Bronchial epithelial cell (primary cell): ENCODE data around the gene TFEB. TPM values are rescaled to one million over a fixed set of nuclear protein-coding genes. Genes with fewer than 3 reads are reported as not detected.

ENCODE experiments used
- DNase-seq: peaks from one replicate; pipeline ENCODE4 v3.0.0-alpha.2; 2010; ENCODE audit warnings: low read depth
- FAIRE-seq: peaks from 2 replicates; lab custom pipeline; 2011; peaks lifted over from hg19 to GRCh38; lab: Jason Lieb, UNC
- H3K27me3 ChIP-seq: 2 replicates; pipeline ENCODE4 v1.5.1; 2011; ENCODE audit warnings: low read length; ENCODE audit not compliant: control insufficient read depth, insufficient read depth
- H3K36me3 ChIP-seq: 2 replicates; pipeline ENCODE4 v1.5.1; 2011; ENCODE audit warnings: low read length; ENCODE audit not compliant: control insufficient read depth, insufficient read depth
- H3K4me3 ChIP-seq: 2 replicates; pipeline ENCODE4 v1.5.1; 2011; ENCODE audit warnings: mild to moderate bottlenecking, low read depth, low read length, control low read depth
- CTCF ChIP-seq: IDR thresholded peaks from 2 replicates; pipeline ENCODE4 v1.5.1; 2011; ENCODE audit warnings: mild to moderate bottlenecking, moderate library complexity, low read length, control low read depth, inconsistent platforms; ENCODE audit not compliant: insufficient read depth, severe bottlenecking
- total RNA-seq: library from RNA; depleted of rRNA; stranded (reverse); fragments of >200 nt; gene quantifications from 2 replicates; pipeline ENCODE4 v1.2.1, GENCODE V29; 2014

Gene TFEB
- total RNA-seq, 1 donor from 2014 or later: 6.8 TPM

DNA sequence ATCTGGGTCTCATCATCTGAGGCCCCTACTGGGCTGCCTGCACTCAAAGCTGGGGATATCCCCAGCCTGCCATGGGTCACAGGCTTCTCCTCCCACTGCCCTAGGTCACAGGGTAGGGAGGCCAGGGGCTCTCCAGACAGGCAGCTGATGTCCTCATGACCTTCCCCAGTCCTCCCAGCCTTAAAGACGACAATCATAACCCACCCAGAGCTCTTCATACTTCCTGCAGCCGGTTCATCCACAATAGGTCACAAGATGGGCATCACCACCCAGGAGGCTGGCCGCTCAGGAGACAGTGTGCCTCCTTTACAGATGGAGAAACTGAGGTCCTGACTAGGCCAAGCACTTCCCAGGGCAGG is 15.2 kb downstream of the TFEB start:
- H3K4me3 ChIP-seq: no peak overlapping the region
- H3K27me3 ChIP-seq: no peaks in the 10 kb centered on the region
- DNase-seq (no peak), FAIRE-seq (no peak)
- no peaks in the 10 kb centered on the region for H3K36me3 ChIP-seq
- no peak for TF ChIP-seq CTCF

DNA sequence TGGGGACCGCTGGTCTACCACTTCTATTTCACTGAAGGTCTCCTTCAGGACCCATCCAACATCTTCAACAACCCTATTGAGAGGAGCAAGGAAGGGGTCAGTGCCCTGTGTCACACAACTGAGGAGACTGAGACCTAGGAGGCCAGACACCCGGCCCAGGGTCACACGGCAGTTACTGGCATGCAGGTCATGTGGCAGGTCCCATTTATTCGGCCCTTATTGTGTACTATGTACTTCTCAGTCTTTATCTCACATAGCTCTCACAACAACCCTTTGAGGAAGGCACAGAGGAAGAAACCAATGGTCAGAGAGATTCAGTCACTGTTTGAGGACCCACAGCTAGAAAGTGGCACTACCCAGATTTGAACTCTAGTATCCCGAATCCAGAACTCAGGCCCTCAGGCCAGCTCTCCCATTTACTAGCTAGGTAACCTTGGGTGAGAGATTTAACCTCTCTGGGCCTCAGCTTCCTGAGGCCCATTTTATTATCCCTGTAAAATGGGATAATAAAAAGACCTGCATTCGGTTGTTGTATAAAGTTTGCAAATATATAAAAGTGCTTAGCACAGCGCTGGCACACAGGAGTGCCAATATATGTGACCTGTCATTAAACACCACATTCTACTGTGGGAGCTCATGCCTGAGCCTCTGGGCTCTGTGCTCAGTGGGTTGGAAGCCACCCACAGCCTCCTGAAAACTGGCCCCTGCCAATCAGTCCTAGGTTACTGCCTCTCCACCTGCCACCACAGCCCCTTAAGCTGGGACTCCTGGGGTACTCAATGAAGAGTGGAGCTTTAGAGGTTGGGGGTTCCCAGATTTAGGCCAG is 15.8 kb downstream of the TFEB start:
- DNase-seq: no peak
- Histone ChIP-seq H3K4me3 (no peak overlapping the region), H3K27me3 (no peaks in the 10 kb centered on the region), H3K36me3 (no peaks in the 10 kb centered on the region)
- FAIRE-seq: no peak
- no peak for TF ChIP-seq CTCF

- H3K36me3 ChIP-seq: peaks cover 2% of the 10 kb centered on the region
- H3K27me3 ChIP-seq: no peaks in the 10 kb centered on the region
- no peak for TF ChIP-seq CTCF
- DNase-seq (no peak), FAIRE-seq (no peak)
- no peak overlapping the region for H3K4me3 ChIP-seq
These were observed 16.6 kb downstream of the TFEB start for GRCh38 chr6:41718828-41719227.

GRCh38 chr6:41717392-41717736 is 18.0 kb downstream of the TFEB start:
- TF ChIP-seq CTCF: no peak
- H3K27me3 ChIP-seq: no peaks in the 10 kb centered on the region
- DNase-seq: no peak
- no peak overlapping the region for H3K4me3 ChIP-seq
- H3K36me3 ChIP-seq: peaks cover 2% of the 10 kb centered on the region
- no peak for FAIRE-seq

- no peak for TF ChIP-seq CTCF
- Histone ChIP-seq H3K36me3 (peaks cover 2% of the 10 kb centered on the region), H3K4me3 (no peak overlapping the region), H3K27me3 (no peaks in the 10 kb centered on the region)
- FAIRE-seq: no peak
- no peak for DNase-seq
These were observed 18.7 kb downstream of the TFEB start for GRCh38 chr6:41716516-41717391.
